Vagina (tissue), 2 donors: ENCODE data around the gene MRPS15.

Experiments
- POLR2AphosphoS5 ChIP-seq, 2 donors: sonication (generic); formaldehyde crosslinking; IDR thresholded peaks; one replicate each; pipeline ENCODE4 v1.9.0; 2017; ENCODE audit warnings: antibody characterized with exemption in 2 of 2, mild to moderate bottlenecking in 2 of 2, low read depth in 1 of 2; ENCODE audit not compliant: insufficient read depth in 1 of 2
- TF ChIP-seq, protein P1 (sequence below), 3 experiments: fragments of 450-650 bp in 2 of 3; fragments of 200-600 bp in 1 of 3; sonication (generic) in 1 of 3; IDR thresholded peaks; one replicate each; pipeline ENCODE4 v1.5.1; 2017 to 2019; ENCODE audit warnings: antibody characterized with exemption in 3 of 3, mild to moderate bottlenecking in 2 of 3, moderate library complexity in 2 of 3

DNA sequence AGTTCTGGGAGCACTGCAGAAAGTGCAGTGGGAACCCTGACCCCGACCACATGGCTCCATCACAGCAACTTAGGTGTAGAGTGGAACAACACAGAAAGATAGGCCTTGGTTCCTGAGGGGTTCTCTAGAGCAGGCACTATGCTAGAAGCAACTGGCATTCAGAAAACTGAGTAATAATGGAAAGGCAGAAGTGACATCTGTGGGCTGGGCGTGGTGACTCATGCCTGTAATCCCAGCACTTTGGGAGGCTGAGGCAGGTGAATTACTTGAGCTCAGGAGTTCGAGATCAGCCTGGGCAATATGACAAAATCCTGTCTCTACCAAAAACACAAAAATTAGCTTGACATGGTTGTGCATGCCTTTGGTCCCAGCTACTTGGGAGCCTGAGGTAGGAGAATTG is 5.3 kb downstream of the MRPS15 start:
- TF ChIP-seq, protein P1, sequence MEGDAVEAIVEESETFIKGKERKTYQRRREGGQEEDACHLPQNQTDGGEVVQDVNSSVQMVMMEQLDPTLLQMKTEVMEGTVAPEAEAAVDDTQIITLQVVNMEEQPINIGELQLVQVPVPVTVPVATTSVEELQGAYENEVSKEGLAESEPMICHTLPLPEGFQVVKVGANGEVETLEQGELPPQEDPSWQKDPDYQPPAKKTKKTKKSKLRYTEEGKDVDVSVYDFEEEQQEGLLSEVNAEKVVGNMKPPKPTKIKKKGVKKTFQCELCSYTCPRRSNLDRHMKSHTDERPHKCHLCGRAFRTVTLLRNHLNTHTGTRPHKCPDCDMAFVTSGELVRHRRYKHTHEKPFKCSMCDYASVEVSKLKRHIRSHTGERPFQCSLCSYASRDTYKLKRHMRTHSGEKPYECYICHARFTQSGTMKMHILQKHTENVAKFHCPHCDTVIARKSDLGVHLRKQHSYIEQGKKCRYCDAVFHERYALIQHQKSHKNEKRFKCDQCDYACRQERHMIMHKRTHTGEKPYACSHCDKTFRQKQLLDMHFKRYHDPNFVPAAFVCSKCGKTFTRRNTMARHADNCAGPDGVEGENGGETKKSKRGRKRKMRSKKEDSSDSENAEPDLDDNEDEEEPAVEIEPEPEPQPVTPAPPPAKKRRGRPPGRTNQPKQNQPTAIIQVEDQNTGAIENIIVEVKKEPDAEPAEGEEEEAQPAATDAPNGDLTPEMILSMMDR (IDR thresholded peaks at IDR 0.05) = no peak
- no peak for TF ChIP-seq POLR2AphosphoS5 (IDR thresholded peaks at IDR 0.05; ENCODE audit: insufficient read depth in 1 of 2, low read depth in 1 of 2)
